GM13976 (cell line): Measurements from ENCODE around the gene NEDD4L.
A peak's percentile ranks its signal among the peaks of the same experiment; 100 is the strongest.

Experiments used
- DNase-seq: peaks from one replicate; pipeline ENCODE4 v3.0.0; 2012; ENCODE audit warnings: low spot score
- CTCF ChIP-seq: IDR thresholded peaks from 2 replicates; pipeline ENCODE4 v1.5.1; 2012; ENCODE audit warnings: borderline replicate concordance, mild to moderate bottlenecking; ENCODE audit not compliant: insufficient read depth; ENCODE audit errors: extremely low read depth, missing control alignments, control extremely low read depth
- in situ Hi-C: fragments of 300-500 bp; cut with MboI; formaldehyde crosslinking; loops from one replicate; pipeline ENCODE4 v1.12.0; 2022; ENCODE audit warnings: low sequenced_read_pairs, mixed read lengths, inconsistent platforms; ENCODE audit not compliant: unreplicated experiment

The NEDD4L gene

GRCh38 chr18:58315041-58315440 lies 271.0 kb downstream of the NEDD4L start:
- in situ Hi-C loops = no loop called here
- no peak for DNase-seq
- TF ChIP-seq CTCF = no peak

- TF ChIP-seq CTCF = no peak
- in situ Hi-C loops = no loop called here
- DNase-seq = no peak
Observed at GRCh38 chr18:58315739-58316215, 271.8 kb downstream of the NEDD4L start.

GRCh38 chr18:58316396-58317342 lies 272.6 kb downstream of the NEDD4L start:
- in situ Hi-C loops = no loop called here
- TF ChIP-seq CTCF = no peak
- no peak for DNase-seq

GRCh38 chr18:58319719-58320118 lies 275.7 kb downstream of the NEDD4L start:
- DNase-seq = no peak
- no peak for TF ChIP-seq CTCF
- in situ Hi-C loops = no loop called here

GRCh38 chr18:58320907-58321561 lies 277.0 kb downstream of the NEDD4L start:
- in situ Hi-C loops = no loop called here
- DNase-seq = no peak
- no peak for TF ChIP-seq CTCF

GRCh38 chr18:58321986-58322385 lies 278.0 kb downstream of the NEDD4L start:
- peak; percentile 80 for DNase-seq
- in situ Hi-C loops = no loop called here
- TF ChIP-seq CTCF = peak; percentile 27
